H9 (cell line): ENCODE data around the gene NCS1. TPM values are rescaled to one million over a fixed set of nuclear protein-coding genes. Genes with fewer than 3 reads are reported as not detected.

Experiments
- DNase-seq: peaks from one replicate; pipeline ENCODE4 v3.0.0-alpha.2; 2017
- H2AFZ ChIP-seq: one replicate; pipeline ENCODE4 v1.6.1; 2013; ENCODE audit warnings: mild to moderate bottlenecking, low read length, control low read depth, moderate library complexity
- H2AK5ac ChIP-seq: 2 replicates; pipeline ENCODE4 v1.6.1; 2013; ENCODE audit warnings: low read length, control low read depth, mixed read lengths; ENCODE audit not compliant: insufficient read length
- H2BK120ac ChIP-seq: one replicate; pipeline ENCODE4 v1.6.1; 2013; ENCODE audit warnings: low read depth, mild to moderate bottlenecking, low read length, control low read depth, inconsistent platforms; ENCODE audit not compliant: poor library complexity, severe bottlenecking
- H2BK12ac ChIP-seq: 2 replicates; pipeline ENCODE4 v1.6.1; 2013; ENCODE audit warnings: low read length, control low read depth, mixed read lengths, low read depth; ENCODE audit not compliant: insufficient read length
- H2BK15ac ChIP-seq: 2 replicates; pipeline ENCODE4 v1.6.1; 2013; ENCODE audit warnings: low read depth, low read length, control low read depth
- H2BK20ac ChIP-seq: one replicate; pipeline ENCODE4 v1.6.1; 2013; ENCODE audit warnings: low read depth, mild to moderate bottlenecking, low read length, control low read depth, inconsistent platforms; ENCODE audit not compliant: poor library complexity, severe bottlenecking
- H2BK5ac ChIP-seq: 2 replicates; pipeline ENCODE4 v1.6.1; 2013; ENCODE audit warnings: low read length, control low read depth, mixed read lengths; ENCODE audit not compliant: insufficient read length
- H3K14ac ChIP-seq: 2 replicates; pipeline ENCODE4 v1.6.1; 2013; ENCODE audit warnings: low read length, control low read depth; ENCODE audit not compliant: insufficient read depth
- H3K18ac ChIP-seq: 2 replicates; pipeline ENCODE4 v1.6.1; 2013; ENCODE audit warnings: low read depth, mild to moderate bottlenecking, mixed read lengths, low read length, control low read depth; ENCODE audit not compliant: insufficient read length
- H3K23ac ChIP-seq: 2 replicates; pipeline ENCODE4 v1.6.1; 2013; ENCODE audit warnings: low read length, control low read depth, mixed read lengths, low read depth; ENCODE audit not compliant: insufficient read length
- H3K23me2 ChIP-seq: 2 replicates; pipeline ENCODE4 v1.6.1; 2013; ENCODE audit warnings: low read depth, mild to moderate bottlenecking, mixed read lengths, low read length, control low read depth; ENCODE audit not compliant: insufficient read length, poor library complexity, severe bottlenecking
- H3K27ac ChIP-seq: 2 replicates; pipeline ENCODE4 v1.5.1; 2013; ENCODE audit warnings: low read length, control low read depth, mixed read lengths, low read depth; ENCODE audit not compliant: insufficient read length
- H3K27me3 ChIP-seq: 2 replicates; pipeline ENCODE4 v1.6.1; 2013; ENCODE audit warnings: low read length, control low read depth, inconsistent platforms; ENCODE audit not compliant: insufficient read depth
- H3K4ac ChIP-seq: 2 replicates; pipeline ENCODE4 v1.6.1; 2013; ENCODE audit warnings: low read depth, mild to moderate bottlenecking, control low read depth, inconsistent platforms, low read length, moderate library complexity
- H3K4me1 ChIP-seq: 2 replicates; pipeline ENCODE4 v1.6.1; 2013; ENCODE audit warnings: low read length, control low read depth, inconsistent platforms; ENCODE audit not compliant: insufficient read depth
- H3K4me2 ChIP-seq: 2 replicates; pipeline ENCODE4 v1.6.1; 2013; ENCODE audit warnings: low read length, control low read depth, mixed read lengths; ENCODE audit not compliant: insufficient read length, insufficient read depth
- H3K56ac ChIP-seq: 2 replicates; pipeline ENCODE4 v1.6.1; 2013; ENCODE audit warnings: low read depth, mild to moderate bottlenecking, mixed read lengths, low read length, control low read depth; ENCODE audit not compliant: insufficient read length
- H3K79me1 ChIP-seq: 2 replicates; pipeline ENCODE4 v1.6.1; 2013; ENCODE audit warnings: low read depth, mild to moderate bottlenecking, moderate library complexity, low read length, control low read depth, inconsistent platforms; ENCODE audit not compliant: insufficient read depth, poor library complexity, severe bottlenecking
- H3K79me2 ChIP-seq: 2 replicates; pipeline ENCODE4 v1.6.1; 2013; ENCODE audit warnings: low read length, control low read depth, inconsistent platforms; ENCODE audit not compliant: insufficient read depth
- H3K9ac ChIP-seq: 2 replicates; pipeline ENCODE4 v1.6.1; 2013; ENCODE audit warnings: low read length, control low read depth, mixed read lengths; ENCODE audit not compliant: insufficient read length; ENCODE audit errors: extremely low read depth
- H3K9me3 ChIP-seq: one replicate; pipeline ENCODE4 v1.6.1; 2013; ENCODE audit warnings: low read depth, low read length, inconsistent platforms; ENCODE audit not compliant: control insufficient read depth
- H3T11ph ChIP-seq: one replicate; pipeline ENCODE4 v1.6.1; 2013; ENCODE audit warnings: mild to moderate bottlenecking, low read length, control low read depth, inconsistent platforms
- H4K20me1 ChIP-seq: one replicate; pipeline ENCODE4 v1.6.1; 2013; ENCODE audit not compliant: control insufficient read depth, insufficient read length, insufficient read depth
- H4K5ac ChIP-seq: 2 replicates; pipeline ENCODE4 v1.6.1; 2013; ENCODE audit warnings: low read depth, mild to moderate bottlenecking, mixed read lengths, low read length, control low read depth; ENCODE audit not compliant: insufficient read length
- H4K8ac ChIP-seq: replicated peaks from 2 replicates; pipeline ENCODE4 v1.6.1; 2013; ENCODE audit warnings: low read length, control low read depth, mixed read lengths, low read depth; ENCODE audit not compliant: insufficient read length
- H4K91ac ChIP-seq: 2 replicates; pipeline ENCODE4 v1.6.1; 2013; ENCODE audit warnings: low read depth, mild to moderate bottlenecking, moderate library complexity, mixed read lengths, low read length, control low read depth; ENCODE audit not compliant: insufficient read length
- H3K27ac Mint-ChIP-seq, 3 experiments: 2 replicates in 2 of 3; 3 replicates in 1 of 3; pipeline ENCODE4 v1.8.0; 2020 to 2021; ENCODE audit warnings: mixed read lengths in 3 of 3, mild to moderate bottlenecking in 1 of 3, moderate library complexity in 1 of 3
- H3K27me3 Mint-ChIP-seq: 2 replicates; pipeline ENCODE4 v1.8.0; 2021; ENCODE audit warnings: low read depth, mild to moderate bottlenecking, moderate library complexity, mixed read lengths
- H3K36me3 Mint-ChIP-seq, 3 experiments: 2 replicates in 2 of 3; 3 replicates in 1 of 3; pipeline ENCODE4 v1.8.0; 2020 to 2021; ENCODE audit warnings: low read depth in 3 of 3, mixed read lengths in 3 of 3; ENCODE audit not compliant: insufficient read depth in 1 of 3
- H3K4me1 Mint-ChIP-seq, 2 experiments: 2 replicates each; pipeline ENCODE4 v1.8.0; 2020; ENCODE audit warnings: mixed read lengths in 2 of 2
- H3K4me3 Mint-ChIP-seq, 2 experiments: 2 replicates in 1 of 2; 3 replicates in 1 of 2; pipeline ENCODE4 v1.8.0; 2020 to 2021; ENCODE audit warnings: mild to moderate bottlenecking in 2 of 2, mixed read lengths in 2 of 2, moderate library complexity in 1 of 2
- H3K9me3 Mint-ChIP-seq, 2 experiments: 2 replicates in 1 of 2; 3 replicates in 1 of 2; pipeline ENCODE4 v1.8.0; 2020; ENCODE audit warnings: mild to moderate bottlenecking in 2 of 2, mixed read lengths in 2 of 2, moderate library complexity in 1 of 2
- WGBS: extraction: QIAGEN DNeasy Blood & Tissue Kit; methylation state at CpG from one replicate; pipeline ENCODE4 v1.1.7; 2013; ENCODE audit warnings: missing lambda C conversion rate, low lambda C conversion rate, mixed read lengths; ENCODE audit not compliant: insufficient read length; ENCODE audit errors: extremely low coverage; 5-methylcytosine and 5-hydroxymethylcytosine counted together
- total RNA-seq: library from RNA; stranded (reverse); gene quantifications from 2 replicates; pipeline ENCODE4 v1.2.1, GENCODE V29; 2021
- TF ChIP-seq, protein P1 (sequence below): fragments of 200-600 bp; sonication (generic); conservative IDR thresholded peaks from 3 replicates; pipeline ENCODE4 v1.8.0; 2021; ENCODE audit warnings: antibody characterized with exemption, mild to moderate bottlenecking

NCS1 gene
- total RNA-seq, 1 experiment from 2014 or later = 38.1 TPM

DNA sequence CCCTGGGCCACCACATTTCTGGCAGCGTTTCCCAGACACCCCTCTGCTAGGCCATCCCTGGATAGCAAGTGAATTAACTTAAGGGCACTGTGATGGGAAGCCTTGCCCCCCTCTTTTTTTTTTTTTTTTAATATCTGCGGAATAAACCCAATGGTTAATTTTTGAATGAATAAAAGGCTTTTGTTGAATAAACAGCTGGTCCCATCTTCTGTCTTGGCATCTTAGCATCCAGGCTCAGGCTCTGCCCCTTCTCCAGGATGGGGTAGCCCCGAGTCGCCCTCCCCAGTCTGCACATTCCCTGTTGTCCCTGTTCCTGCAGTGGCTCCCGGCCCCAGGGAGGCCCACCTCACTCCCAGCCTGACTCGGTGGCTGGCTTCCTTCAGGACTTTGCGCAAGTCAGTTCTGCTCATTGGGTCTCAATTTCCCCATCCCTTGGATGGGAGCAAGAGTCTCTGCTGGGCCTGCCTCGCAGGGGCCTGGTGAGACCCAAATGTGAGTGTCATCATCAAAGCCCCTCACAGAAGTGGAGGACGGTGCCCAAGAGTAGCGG is 64.3 kb downstream of the NCS1 start:
- no CpG with 5 or more reads among the region's 10 CpGs for WGBS
- no peak overlapping the region for H2BK5ac ChIP-seq

More for the DNA sequence above, 64.3 kb downstream of the NCS1 start:
- Mint-ChIP-seq H3K9me3 (no peaks in the 10 kb centered on the region; a peak in 1 of 5 replicates), H3K4me3 (no peak overlapping the region), H3K27ac (peak overlapping the region in 1 of 3 experiments; percentile 79; a peak in 2 of 7 replicates), H3K4me1 (peaks cover 14 to 44% of the 10 kb centered on the region in 2 experiments), H3K27me3 (no peaks in the 10 kb centered on the region), H3K36me3 (peaks cover 6 to 16% (median 14%) of the 10 kb centered on the region in 3 experiments; a peak in 5 of 7 replicates)
- no peaks in the 10 kb centered on the region for H3K79me1 ChIP-seq
- H3K23ac ChIP-seq = no peak overlapping the region
- no peak overlapping the region for H3K4ac ChIP-seq
- H3K56ac ChIP-seq = no peak overlapping the region
- H4K8ac ChIP-seq = no peak overlapping the region
- H3K9me3 ChIP-seq = no peaks in the 10 kb centered on the region
- no peaks in the 10 kb centered on the region for H3K79me2 ChIP-seq
- no peak overlapping the region for H2BK12ac ChIP-seq
- H2BK20ac ChIP-seq = no peak overlapping the region
- TF ChIP-seq, protein P1, sequence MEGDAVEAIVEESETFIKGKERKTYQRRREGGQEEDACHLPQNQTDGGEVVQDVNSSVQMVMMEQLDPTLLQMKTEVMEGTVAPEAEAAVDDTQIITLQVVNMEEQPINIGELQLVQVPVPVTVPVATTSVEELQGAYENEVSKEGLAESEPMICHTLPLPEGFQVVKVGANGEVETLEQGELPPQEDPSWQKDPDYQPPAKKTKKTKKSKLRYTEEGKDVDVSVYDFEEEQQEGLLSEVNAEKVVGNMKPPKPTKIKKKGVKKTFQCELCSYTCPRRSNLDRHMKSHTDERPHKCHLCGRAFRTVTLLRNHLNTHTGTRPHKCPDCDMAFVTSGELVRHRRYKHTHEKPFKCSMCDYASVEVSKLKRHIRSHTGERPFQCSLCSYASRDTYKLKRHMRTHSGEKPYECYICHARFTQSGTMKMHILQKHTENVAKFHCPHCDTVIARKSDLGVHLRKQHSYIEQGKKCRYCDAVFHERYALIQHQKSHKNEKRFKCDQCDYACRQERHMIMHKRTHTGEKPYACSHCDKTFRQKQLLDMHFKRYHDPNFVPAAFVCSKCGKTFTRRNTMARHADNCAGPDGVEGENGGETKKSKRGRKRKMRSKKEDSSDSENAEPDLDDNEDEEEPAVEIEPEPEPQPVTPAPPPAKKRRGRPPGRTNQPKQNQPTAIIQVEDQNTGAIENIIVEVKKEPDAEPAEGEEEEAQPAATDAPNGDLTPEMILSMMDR = no peak; the same call in 2 of the 3 replicates
- no peak overlapping the region for H2AFZ ChIP-seq
- H4K5ac ChIP-seq = no peak overlapping the region
- no peaks in the 10 kb centered on the region for H3K27me3 ChIP-seq
- H2BK120ac ChIP-seq = no peak overlapping the region
- no peak overlapping the region for H3K18ac ChIP-seq
- no peaks in the 10 kb centered on the region for H3K4me1 ChIP-seq
- no peak overlapping the region; the same call in 1 of the 2 replicates for H3K14ac ChIP-seq
- H4K20me1 ChIP-seq = no peaks in the 10 kb centered on the region
- H4K91ac ChIP-seq = no peak overlapping the region
- no peak overlapping the region for H3K9ac ChIP-seq
- no peak overlapping the region for H2AK5ac ChIP-seq
- no peak overlapping the region for H3K27ac ChIP-seq
- H3K23me2 ChIP-seq = no peaks in the 10 kb centered on the region
- H2BK15ac ChIP-seq = no peak overlapping the region
- H3T11ph ChIP-seq = no peak overlapping the region
- no peak overlapping the region for H3K4me2 ChIP-seq
- DNase-seq = no peak
